ENCODE data around the gene PTK6. TPM values are rescaled to one million over a fixed set of nuclear protein-coding genes. Genes with fewer than 3 reads are reported as not detected.

Gene PTK6
- total and polyA plus RNA-seq, 2 donors (not counting 1 experiment from before 2014, with no cell fraction given): 0.17 TPM; not detected in 1

GRCh38 chr20:63534427-63534830 lies 2.7 kb downstream of the PTK6 start:
- Histone ChIP-seq H3K36me3 (ENCODE audit: control insufficient read depth, insufficient read depth, low read length) (no peaks in the 10 kb centered on the region), H3K79me2 (ENCODE audit: control insufficient read depth, insufficient read depth, low read length) (no peaks in the 10 kb centered on the region), H3K4me2 (ENCODE audit: extremely low read depth, insufficient read depth, low read length) (no peak overlapping the region), H3K9ac (ENCODE audit: insufficient read depth, low read length) (no peak overlapping the region), H3K27ac (ENCODE audit: insufficient read depth, low read length) (no peak overlapping the region), H3K9me3 (ENCODE audit: control insufficient read depth, insufficient read depth, low read depth, low read length) (no peaks in the 10 kb centered on the region), H3K27me3 (ENCODE audit: control insufficient read depth, insufficient read depth, low read length) (peaks cover 7% of the 10 kb centered on the region), H2AFZ (ENCODE audit: low read length) (no peak overlapping the region), H4K20me1 (ENCODE audit: control insufficient read depth, extremely low read depth, insufficient read depth, low read length) (no peaks in the 10 kb centered on the region), H3K4me3 (replicated peaks in 1 of 4; ENCODE audit: control extremely low read depth in 1 of 4, insufficient read depth in 1 of 4, low read depth in 3 of 4, low read length in 4 of 4) (no peak overlapping the region), H3K4me1 (ENCODE audit: control insufficient read depth, extremely low read depth, insufficient read depth, low read length) (peaks cover 5% of the 10 kb centered on the region)
- no peak for DNase-seq (ENCODE audit: low read depth in 2 of 2)
- TF ChIP-seq, protein P1, sequence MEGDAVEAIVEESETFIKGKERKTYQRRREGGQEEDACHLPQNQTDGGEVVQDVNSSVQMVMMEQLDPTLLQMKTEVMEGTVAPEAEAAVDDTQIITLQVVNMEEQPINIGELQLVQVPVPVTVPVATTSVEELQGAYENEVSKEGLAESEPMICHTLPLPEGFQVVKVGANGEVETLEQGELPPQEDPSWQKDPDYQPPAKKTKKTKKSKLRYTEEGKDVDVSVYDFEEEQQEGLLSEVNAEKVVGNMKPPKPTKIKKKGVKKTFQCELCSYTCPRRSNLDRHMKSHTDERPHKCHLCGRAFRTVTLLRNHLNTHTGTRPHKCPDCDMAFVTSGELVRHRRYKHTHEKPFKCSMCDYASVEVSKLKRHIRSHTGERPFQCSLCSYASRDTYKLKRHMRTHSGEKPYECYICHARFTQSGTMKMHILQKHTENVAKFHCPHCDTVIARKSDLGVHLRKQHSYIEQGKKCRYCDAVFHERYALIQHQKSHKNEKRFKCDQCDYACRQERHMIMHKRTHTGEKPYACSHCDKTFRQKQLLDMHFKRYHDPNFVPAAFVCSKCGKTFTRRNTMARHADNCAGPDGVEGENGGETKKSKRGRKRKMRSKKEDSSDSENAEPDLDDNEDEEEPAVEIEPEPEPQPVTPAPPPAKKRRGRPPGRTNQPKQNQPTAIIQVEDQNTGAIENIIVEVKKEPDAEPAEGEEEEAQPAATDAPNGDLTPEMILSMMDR (conservative IDR thresholded peaks at IDR 0.05 in 1 of 2, IDR thresholded peaks at IDR 0.05 in 1 of 2; ENCODE audit: low read depth in 1 of 2, low read length in 2 of 2): no peak
- TF ChIP-seq EZH2 (IDR thresholded peaks at IDR 0.05; ENCODE audit: low read length, missing control alignments): no peak

DNA sequence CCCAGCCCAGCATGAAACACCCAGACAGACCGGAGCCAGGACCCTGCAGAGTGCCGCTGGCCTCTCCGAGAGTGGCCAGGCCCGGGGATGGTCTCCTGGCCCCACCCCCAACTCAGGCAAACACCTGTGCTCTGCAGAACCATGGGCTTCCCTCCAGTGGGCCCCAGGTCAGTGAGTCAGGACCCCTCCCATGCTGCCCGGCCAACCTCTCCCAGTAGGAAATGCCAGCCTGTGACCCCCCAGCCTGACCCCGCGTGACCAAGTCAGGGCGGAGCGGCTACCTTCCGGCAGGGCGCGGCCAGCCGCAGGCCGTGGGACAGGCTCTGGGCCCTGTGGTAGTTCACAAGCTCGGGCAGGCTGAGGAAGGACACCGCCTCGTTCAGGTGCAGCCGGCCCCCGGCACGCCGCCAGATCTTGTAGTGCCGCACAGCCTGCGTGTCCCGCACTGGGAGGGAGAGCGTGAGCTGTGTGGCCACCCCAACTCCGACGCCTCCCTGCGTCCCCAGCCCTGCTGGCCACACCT lies 3.2 kb downstream of the PTK6 start:
- Histone ChIP-seq H4K20me1 (ENCODE audit: control insufficient read depth, extremely low read depth, insufficient read depth, low read length) (no peaks in the 10 kb centered on the region), H3K27me3 (ENCODE audit: control insufficient read depth, insufficient read depth, low read length) (peaks cover 7% of the 10 kb centered on the region), H3K4me2 (ENCODE audit: extremely low read depth, insufficient read depth, low read length) (no peak overlapping the region), H3K4me3 (replicated peaks in 1 of 4; ENCODE audit: control extremely low read depth in 1 of 4, insufficient read depth in 1 of 4, low read depth in 3 of 4, low read length in 4 of 4) (no peak overlapping the region), H3K9me3 (ENCODE audit: control insufficient read depth, insufficient read depth, low read depth, low read length) (no peaks in the 10 kb centered on the region), H3K27ac (ENCODE audit: insufficient read depth, low read length) (no peak overlapping the region), H3K36me3 (ENCODE audit: control insufficient read depth, insufficient read depth, low read length) (no peaks in the 10 kb centered on the region), H3K9ac (ENCODE audit: insufficient read depth, low read length) (no peak overlapping the region), H3K4me1 (ENCODE audit: control insufficient read depth, extremely low read depth, insufficient read depth, low read length) (peaks cover 5% of the 10 kb centered on the region), H2AFZ (ENCODE audit: low read length) (no peak overlapping the region), H3K79me2 (ENCODE audit: control insufficient read depth, insufficient read depth, low read length) (no peaks in the 10 kb centered on the region)
- TF ChIP-seq, protein P1 (conservative IDR thresholded peaks at IDR 0.05 in 1 of 2, IDR thresholded peaks at IDR 0.05 in 1 of 2; ENCODE audit: low read depth in 1 of 2, low read length in 2 of 2): no peak
- TF ChIP-seq EZH2 (IDR thresholded peaks at IDR 0.05; ENCODE audit: low read length, missing control alignments): no peak
- DNase-seq (ENCODE audit: low read depth in 2 of 2): no peak

DNA sequence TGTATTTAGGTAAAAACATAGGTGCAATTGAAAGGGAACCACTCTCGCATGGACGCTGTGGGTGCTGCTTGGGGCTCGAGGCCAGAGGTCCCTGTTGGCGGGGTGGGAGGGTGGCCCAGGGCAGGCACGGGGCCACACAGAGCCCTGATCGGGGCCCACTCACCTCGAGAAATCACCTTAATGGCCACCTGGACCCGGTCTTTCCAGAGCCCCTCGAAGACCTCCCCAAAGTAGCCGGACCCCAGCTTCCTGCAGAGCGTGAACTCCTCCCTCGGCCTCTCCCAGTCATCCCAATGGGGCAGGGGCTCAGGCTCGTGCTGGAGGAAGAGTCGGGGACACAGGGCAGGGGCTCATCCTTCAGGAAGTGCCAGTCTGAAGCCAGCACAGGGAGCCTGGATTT lies 3.8 kb downstream of the PTK6 start:
- Histone ChIP-seq H3K36me3 (ENCODE audit: control insufficient read depth, insufficient read depth, low read length) (no peaks in the 10 kb centered on the region), H3K4me3 (replicated peaks in 1 of 4; ENCODE audit: control extremely low read depth in 1 of 4, insufficient read depth in 1 of 4, low read depth in 3 of 4, low read length in 4 of 4) (no peak overlapping the region), H3K27me3 (ENCODE audit: control insufficient read depth, insufficient read depth, low read length) (peaks cover 7% of the 10 kb centered on the region), H4K20me1 (ENCODE audit: control insufficient read depth, extremely low read depth, insufficient read depth, low read length) (no peaks in the 10 kb centered on the region), H3K4me1 (ENCODE audit: control insufficient read depth, extremely low read depth, insufficient read depth, low read length) (peaks cover 5% of the 10 kb centered on the region), H3K9me3 (ENCODE audit: control insufficient read depth, insufficient read depth, low read depth, low read length) (no peaks in the 10 kb centered on the region), H3K27ac (ENCODE audit: insufficient read depth, low read length) (no peak overlapping the region), H3K4me2 (ENCODE audit: extremely low read depth, insufficient read depth, low read length) (no peak overlapping the region), H3K9ac (ENCODE audit: insufficient read depth, low read length) (no peak overlapping the region), H2AFZ (ENCODE audit: low read length) (no peak overlapping the region), H3K79me2 (ENCODE audit: control insufficient read depth, insufficient read depth, low read length) (no peaks in the 10 kb centered on the region)
- no peak for TF ChIP-seq EZH2 (IDR thresholded peaks at IDR 0.05; ENCODE audit: low read length, missing control alignments)
- TF ChIP-seq, protein P1 (conservative IDR thresholded peaks at IDR 0.05 in 1 of 2, IDR thresholded peaks at IDR 0.05 in 1 of 2; ENCODE audit: low read depth in 1 of 2, low read length in 2 of 2): no peak
- no peak for DNase-seq (ENCODE audit: low read depth in 2 of 2)

Data from fibroblast of lung (primary cell).